KMS-11 (cell line): ENCODE results near the gene ANGPTL7.

Experiments used
- H2AFZ ChIP-seq: fragments of 200-600 bp; sonication (generic); 2 replicates; pipeline ENCODE4 v1.6.1; 2016; ENCODE audit warnings: antibody characterized with exemption, mixed run types, low read depth
- H3K27ac ChIP-seq: fragments of 200-600 bp; sonication (generic); 2 replicates; pipeline ENCODE4 v1.6.1; 2016; ENCODE audit warnings: mild to moderate bottlenecking, mixed run types
- H3K27me3 ChIP-seq: fragments of 200-600 bp; sonication (generic); 2 replicates; pipeline ENCODE4 v1.6.1; 2017; ENCODE audit warnings: mild to moderate bottlenecking, low read depth, mixed run types, moderate library complexity; ENCODE audit not compliant: insufficient read depth
- H3K36me3 ChIP-seq: fragments of 200-600 bp; sonication (generic); 2 replicates; pipeline ENCODE4 v1.6.1; 2017; ENCODE audit warnings: mild to moderate bottlenecking, mixed run types; ENCODE audit not compliant: insufficient read depth
- H3K4me1 ChIP-seq: fragments of 200-600 bp; sonication (generic); 2 replicates; pipeline ENCODE4 v1.6.1; 2016; ENCODE audit warnings: mild to moderate bottlenecking, low read depth, mixed run types; ENCODE audit not compliant: poor library complexity, severe bottlenecking
- H3K4me2 ChIP-seq: fragments of 200-600 bp; sonication (generic); 2 replicates; pipeline ENCODE4 v1.7.0; 2016; ENCODE audit warnings: mild to moderate bottlenecking, mixed run types
- H3K4me3 ChIP-seq: fragments of 200-600 bp; sonication (generic); IDR thresholded peaks from 2 replicates; pipeline ENCODE4 v1.6.1; 2017; ENCODE audit warnings: low read depth, low read length, mixed read lengths; ENCODE audit not compliant: insufficient read depth
- H3K79me2 ChIP-seq: fragments of 200-600 bp; sonication (generic); 2 replicates; pipeline ENCODE4 v1.6.1; 2016; ENCODE audit warnings: low read depth, mixed run types; ENCODE audit not compliant: insufficient read depth
- H3K9ac ChIP-seq: fragments of 200-600 bp; sonication (generic); 2 replicates; pipeline ENCODE4 v1.6.1; 2016; ENCODE audit warnings: mild to moderate bottlenecking, mixed run types
- H4K20me1 ChIP-seq: fragments of 200-600 bp; sonication (generic); 2 replicates; pipeline ENCODE4 v1.6.1; 2016; ENCODE audit warnings: mild to moderate bottlenecking, mixed run types; ENCODE audit not compliant: insufficient read depth
- CTCF ChIP-seq: fragments of 200-600 bp; sonication (generic); conservative IDR thresholded peaks from 2 replicates; pipeline ENCODE4 v1.6.1; 2017; ENCODE audit warnings: low read depth, mild to moderate bottlenecking, antibody characterized with exemption, low read length, moderate library complexity, mixed read lengths

ANGPTL7 gene

GRCh38 chr1:11188858-11189451, at the start of gene ANGPTL7:
Gene ANGPTL7, plus strand, starts transcription at chr1:11189355. Its CDS starts 225 bp downstream, at chr1:11189580.
- no peak for TF ChIP-seq CTCF
- Histone ChIP-seq H3K36me3 (no peaks in the 10 kb centered on the region), H3K27ac (no peak within 1 kb of the TSS)

GRCh38 chr1:11142618-11143391, 46.4 kb upstream of the ANGPTL7 start:
- no peak for TF ChIP-seq CTCF
- H4K20me1 ChIP-seq = no peaks in the 10 kb centered on the region
- no peak overlapping the region for H3K27ac ChIP-seq
- no peak overlapping the region for H3K4me3 ChIP-seq
- peaks cover 3% of the 10 kb centered on the region for H3K4me1 ChIP-seq
- H3K9ac ChIP-seq = no peak overlapping the region
- no peaks in the 10 kb centered on the region for H3K79me2 ChIP-seq
- H3K36me3 ChIP-seq = no peaks in the 10 kb centered on the region
- no peak overlapping the region for H3K4me2 ChIP-seq
- no peaks in the 10 kb centered on the region for H3K27me3 ChIP-seq
- no peak overlapping the region for H2AFZ ChIP-seq

More at GRCh38 chr1:11188858-11189451, at the start of gene ANGPTL7:
- no peaks in the 10 kb centered on the region for H3K79me2 ChIP-seq
- H3K4me2 ChIP-seq = no peak within 1 kb of the TSS
- no peaks in the 10 kb centered on the region for H3K27me3 ChIP-seq
- no peaks in the 10 kb centered on the region for H4K20me1 ChIP-seq
- H3K4me3 ChIP-seq = no peak within 1 kb of the TSS
- no peak within 1 kb of the TSS for H2AFZ ChIP-seq
- no peaks in the 10 kb centered on the region for H3K4me1 ChIP-seq
- no peak within 1 kb of the TSS for H3K9ac ChIP-seq

- TF ChIP-seq CTCF = no peak
- H3K4me1 ChIP-seq = peaks cover 3% of the 10 kb centered on the region
- no peaks in the 10 kb centered on the region for H4K20me1 ChIP-seq
- no peak overlapping the region for H3K4me3 ChIP-seq
- H3K27me3 ChIP-seq = no peaks in the 10 kb centered on the region
- H3K36me3 ChIP-seq = no peaks in the 10 kb centered on the region
- H3K27ac ChIP-seq = no peak overlapping the region
- H2AFZ ChIP-seq = no peak overlapping the region
- no peak overlapping the region for H3K4me2 ChIP-seq
- no peaks in the 10 kb centered on the region for H3K79me2 ChIP-seq
- H3K9ac ChIP-seq = no peak overlapping the region
Measured at GRCh38 chr1:11143401-11143800, 45.8 kb upstream of the ANGPTL7 start.

- no peak for TF ChIP-seq CTCF
- Histone ChIP-seq H3K9ac (no peak overlapping the region), H4K20me1 (no peaks in the 10 kb centered on the region), H3K79me2 (no peaks in the 10 kb centered on the region), H3K4me2 (no peak overlapping the region), H3K27ac (no peak overlapping the region), H3K4me3 (no peak overlapping the region), H3K27me3 (no peaks in the 10 kb centered on the region), H3K36me3 (no peaks in the 10 kb centered on the region), H3K4me1 (peaks cover 3% of the 10 kb centered on the region), H2AFZ (no peak overlapping the region)
Measured at GRCh38 chr1:11143907-11144306, 45.2 kb upstream of the ANGPTL7 start.
